HG02885 (cell line): ENCODE measurements around the gene INTS4.
"Not testable (repeated sequence)": the region's sequence is repeated elsewhere in the genome, so short reads cannot be mapped to it uniquely, and the experiment has no call there.

Experiments used
- ATAC-seq: cut with Tn5 transposase; IDR thresholded peaks from one replicate; pipeline ENCODE4 v1.9.1; 2021; ENCODE audit warnings: mild to moderate bottlenecking; ENCODE audit not compliant: unreplicated experiment, poor library complexity

INTS4 gene

GRCh38 chr11:77959434-77959833, 35.0 kb downstream of the INTS4 start:
- no peak for ATAC-seq

DNA sequence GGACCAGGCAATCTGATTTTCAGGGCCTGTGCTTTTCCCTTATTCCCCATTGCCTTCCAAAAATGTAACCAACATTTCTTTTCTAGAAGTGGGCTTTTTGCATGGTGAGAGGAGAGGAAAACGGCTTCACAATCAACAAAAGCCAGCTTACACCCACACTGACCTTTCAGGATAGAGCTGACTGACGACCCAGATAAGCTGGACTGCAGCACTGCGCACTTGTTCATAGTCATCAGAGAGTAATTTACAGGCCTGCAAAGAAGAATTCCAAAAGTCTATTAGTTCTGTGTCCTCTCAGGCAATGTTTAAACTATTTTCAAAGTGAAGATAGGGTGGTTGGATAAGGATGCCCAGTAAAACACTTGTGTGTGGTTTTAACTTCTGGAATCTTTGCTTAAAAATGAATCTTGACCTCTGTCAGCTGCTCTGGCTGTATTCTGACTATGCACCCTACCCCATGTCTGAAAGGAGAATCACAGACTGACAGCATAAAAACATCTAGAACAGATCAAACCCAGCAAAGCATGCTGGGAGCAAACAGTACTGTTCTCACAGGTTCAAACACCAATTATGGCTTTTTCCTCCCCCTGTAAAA, 35.8 kb downstream of the INTS4 start:
- not testable (repeated sequence) for ATAC-seq

- ATAC-seq: not testable (repeated sequence)
Observed at GRCh38 chr11:77943296-77943695, 51.2 kb downstream of the INTS4 start.

DNA sequence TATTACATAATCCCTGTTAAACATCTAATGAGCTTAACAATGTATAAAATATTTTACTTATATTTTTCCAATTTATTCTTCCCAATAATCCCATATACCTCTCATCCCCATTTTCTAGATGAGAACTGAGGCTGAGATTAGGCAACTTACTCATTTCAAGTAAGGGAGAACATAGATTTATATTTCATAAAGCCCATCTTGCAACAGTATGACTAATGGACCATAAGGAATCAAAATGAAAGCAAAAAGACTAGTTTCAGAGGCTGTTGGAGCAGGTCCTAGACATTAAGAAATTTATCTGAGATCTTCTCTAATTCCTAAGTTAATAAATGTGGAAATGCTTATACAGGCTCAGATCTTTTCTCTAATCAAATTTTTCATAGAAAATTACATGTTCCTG, 52.0 kb downstream of the INTS4 start:
- ATAC-seq: not testable (repeated sequence)

- not testable (repeated sequence) for ATAC-seq
Observed at GRCh38 chr11:77933596-77933995, 60.9 kb downstream of the INTS4 start.

DNA sequence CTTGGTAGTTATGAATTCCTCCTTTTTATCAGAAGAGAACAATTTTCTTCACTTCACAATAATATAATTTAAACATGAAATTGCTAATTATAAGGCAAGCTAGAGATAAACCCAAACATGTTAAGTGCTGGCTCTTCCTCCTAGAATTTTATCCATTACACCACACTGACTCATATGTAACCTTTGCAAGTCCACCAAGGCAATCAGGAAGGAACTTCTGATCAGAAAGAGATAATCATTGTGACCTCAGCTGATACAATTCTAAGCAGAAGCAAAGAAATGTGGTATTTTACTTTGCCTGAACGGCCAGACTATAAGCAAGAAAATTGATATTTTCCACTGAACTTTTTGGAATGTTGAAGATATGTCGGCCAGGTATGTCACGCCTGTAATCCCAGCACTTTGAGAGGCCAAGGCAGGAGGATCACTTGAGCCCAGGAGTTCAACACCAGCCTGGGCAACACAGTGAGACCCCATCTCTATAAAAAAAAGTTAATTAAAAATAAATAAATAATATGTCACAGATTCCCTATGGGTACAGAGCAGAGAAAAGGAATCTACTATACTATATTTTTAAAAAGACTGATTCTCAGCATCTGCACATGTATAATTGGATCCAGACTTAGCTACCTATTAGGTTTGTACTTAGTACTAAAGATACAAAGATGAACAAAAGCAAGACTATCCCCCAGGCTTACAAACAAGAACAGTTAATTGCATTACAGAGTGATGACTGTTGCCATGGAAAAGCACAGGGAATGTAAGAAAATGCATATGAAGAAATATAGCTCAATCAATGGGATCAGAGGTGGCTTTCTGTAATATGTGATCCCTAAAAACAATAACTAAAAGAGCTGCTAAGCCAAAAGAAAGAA, 63.9 kb downstream of the INTS4 start:
- ATAC-seq: not testable (repeated sequence)

- ATAC-seq: not testable (repeated sequence)
Observed at GRCh38 chr11:77917713-77918112, 76.8 kb downstream of the INTS4 start.

DNA sequence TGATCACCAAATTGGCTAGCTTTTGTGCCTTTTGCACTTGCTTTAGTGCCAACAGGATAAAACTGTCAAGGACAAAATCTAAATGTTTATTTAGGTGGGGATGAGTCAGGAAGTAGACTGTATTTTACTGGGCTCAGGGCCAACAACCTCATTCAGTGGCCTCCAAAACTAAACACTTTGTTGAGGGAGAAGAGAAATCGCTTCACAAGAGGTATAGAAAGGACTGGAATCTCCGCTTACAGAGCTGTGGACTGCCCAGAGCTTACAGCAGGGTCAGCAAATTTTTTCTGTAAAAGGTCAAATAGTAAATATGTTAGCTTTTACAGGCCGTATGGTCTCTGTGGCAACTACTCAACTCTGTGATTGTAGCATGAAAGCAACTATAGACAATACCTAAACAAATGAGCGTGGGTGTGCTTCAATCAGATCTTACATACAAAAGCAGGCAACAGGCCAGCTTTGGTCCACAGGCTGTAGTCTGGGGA, 80.1 kb downstream of the INTS4 start:
- not testable (repeated sequence) for ATAC-seq

DNA sequence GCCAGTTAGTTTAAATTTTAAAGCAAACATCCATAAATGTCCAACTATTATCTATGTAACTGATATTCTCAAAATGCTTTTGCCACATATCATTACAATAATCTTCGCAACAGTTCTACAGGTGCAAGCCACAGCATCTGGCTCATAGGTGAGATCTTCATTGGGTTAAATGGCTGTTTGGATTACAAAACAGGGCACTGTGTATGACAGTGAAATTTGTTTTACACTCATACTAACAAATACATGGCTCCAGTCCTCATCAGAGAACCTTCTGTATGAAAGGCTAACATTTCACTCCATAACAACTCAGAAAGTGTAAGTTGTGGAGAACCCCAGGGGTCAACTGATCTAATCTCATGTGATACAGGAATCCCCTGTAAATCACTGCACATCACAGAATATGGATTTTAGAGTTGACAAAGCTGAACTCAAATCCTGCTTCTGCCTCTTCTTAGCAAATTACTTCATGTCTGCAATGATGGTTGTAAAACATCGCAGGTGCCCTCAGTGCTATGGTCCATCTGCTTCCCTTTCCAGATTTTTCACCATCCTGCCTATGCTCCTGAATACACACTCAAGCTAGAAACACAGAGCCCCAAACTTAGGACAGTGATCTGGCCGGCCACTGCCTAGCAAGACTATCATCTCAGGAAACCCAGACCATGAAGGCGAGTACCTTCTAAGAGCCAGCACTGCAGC, 80.7 kb downstream of the INTS4 start:
- ATAC-seq: not testable (repeated sequence)

DNA sequence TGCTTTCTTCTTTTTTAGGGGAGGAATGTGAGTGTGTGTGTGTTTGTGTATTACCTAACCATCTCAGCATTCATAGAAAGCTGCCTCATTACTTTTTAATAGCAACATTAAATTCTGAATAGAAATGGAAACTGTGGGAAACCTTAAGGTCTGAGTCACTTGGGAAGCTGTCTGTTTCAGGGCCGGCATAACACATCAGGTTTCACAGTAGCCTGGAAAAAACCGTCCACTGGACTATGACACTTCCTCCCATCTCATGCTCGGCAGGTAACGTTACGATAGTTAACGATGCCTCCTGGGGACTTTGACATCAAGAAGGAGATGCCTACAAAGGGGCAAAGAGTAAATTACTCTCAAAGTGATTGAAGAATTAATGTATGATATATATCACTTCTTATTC, 83.6 kb downstream of the INTS4 start:
- not testable (repeated sequence) for ATAC-seq

DNA sequence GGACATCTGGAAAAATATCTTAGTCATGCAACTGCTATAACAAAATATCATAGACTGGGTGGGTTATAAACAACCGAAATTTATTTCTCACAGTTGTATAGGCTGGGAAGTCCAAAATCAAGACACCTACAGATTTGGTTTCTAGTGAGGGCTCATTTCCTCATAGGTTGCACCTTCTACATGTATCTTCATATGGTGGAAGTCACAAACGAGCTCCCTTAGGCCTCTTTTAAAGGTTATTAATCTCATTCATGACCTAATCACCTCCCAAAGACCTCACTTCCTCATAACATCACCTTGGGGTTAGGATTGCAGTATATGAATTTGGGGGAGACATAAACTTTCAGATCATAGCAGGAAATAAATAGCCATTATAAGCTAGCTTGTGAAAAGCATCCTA, 85.2 kb downstream of the INTS4 start:
- no peak for ATAC-seq

- no peak for ATAC-seq
Observed at GRCh38 chr11:77908835-77909234, 85.6 kb downstream of the INTS4 start.

- ATAC-seq: not testable (repeated sequence)
Observed at GRCh38 chr11:77894949-77895348, 99.5 kb downstream of the INTS4 start.

GRCh38 chr11:77891703-77892102, 102.8 kb downstream of the INTS4 start:
- ATAC-seq: not testable (repeated sequence)

DNA sequence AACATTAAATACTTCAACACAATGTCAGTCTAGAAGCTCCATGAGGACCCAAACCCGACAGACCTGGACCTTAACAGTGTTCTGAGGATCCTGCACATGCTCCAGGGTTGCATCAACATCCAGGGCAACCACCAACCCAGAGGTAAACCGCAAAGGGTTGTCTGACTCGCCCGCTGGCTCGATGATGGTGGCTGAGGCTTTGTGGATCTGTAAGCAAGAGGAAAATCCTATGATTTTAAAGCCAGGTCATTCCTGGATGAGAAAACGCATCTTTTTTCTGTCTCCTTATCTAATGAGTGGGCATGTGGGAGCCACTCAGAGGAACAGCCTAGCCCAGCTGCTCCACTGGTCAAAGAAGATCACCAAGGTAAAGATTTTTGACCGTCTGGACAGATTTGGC, 103.2 kb downstream of the INTS4 start:
- ATAC-seq: not testable (repeated sequence)

GRCh38 chr11:77890619-77891056, 103.8 kb downstream of the INTS4 start:
- ATAC-seq: not testable (repeated sequence)

DNA sequence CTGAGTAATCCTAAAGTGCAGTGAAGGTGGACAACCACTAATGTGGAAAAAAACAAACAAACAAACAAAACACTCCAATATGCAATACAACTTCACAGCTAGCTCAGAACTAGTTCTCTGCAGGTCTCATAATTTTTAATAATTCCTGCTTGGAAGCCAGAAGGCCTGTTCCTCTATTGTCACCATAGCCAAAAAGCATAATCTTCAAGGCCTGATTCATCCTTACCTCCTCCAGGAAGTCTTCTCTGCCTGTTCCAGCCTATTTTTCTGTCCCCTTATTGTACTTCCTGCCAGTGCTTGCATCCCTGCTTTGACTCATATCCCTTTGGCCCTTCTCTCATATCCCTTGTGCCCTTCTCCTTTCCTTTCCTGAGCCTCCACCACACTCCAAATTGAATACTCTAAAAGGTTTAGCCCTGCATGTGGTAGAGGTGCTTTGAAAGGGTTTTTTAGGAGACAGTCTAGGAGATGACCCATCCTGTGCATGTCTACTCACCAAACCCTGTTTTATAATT, 104.3 kb downstream of the INTS4 start:
- ATAC-seq: not testable (repeated sequence)

DNA sequence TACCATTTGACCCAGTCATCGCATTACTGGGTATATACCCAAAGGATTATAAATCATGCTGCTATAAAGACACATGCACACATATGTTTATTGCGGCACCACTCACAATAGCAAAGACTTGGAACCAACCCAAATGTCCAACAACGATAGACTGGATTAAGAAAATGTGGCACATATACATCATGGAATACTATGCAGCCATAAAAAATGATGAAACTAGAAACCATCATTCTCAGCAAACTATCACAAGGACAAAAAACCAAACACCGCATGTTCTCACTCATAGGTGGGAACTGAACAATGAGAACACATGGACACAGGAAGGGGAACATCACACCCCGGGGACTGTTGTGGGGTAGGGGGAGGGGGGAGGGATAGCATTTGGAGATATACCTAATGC, 105.4 kb downstream of the INTS4 start:
- ATAC-seq: not testable (repeated sequence)

DNA sequence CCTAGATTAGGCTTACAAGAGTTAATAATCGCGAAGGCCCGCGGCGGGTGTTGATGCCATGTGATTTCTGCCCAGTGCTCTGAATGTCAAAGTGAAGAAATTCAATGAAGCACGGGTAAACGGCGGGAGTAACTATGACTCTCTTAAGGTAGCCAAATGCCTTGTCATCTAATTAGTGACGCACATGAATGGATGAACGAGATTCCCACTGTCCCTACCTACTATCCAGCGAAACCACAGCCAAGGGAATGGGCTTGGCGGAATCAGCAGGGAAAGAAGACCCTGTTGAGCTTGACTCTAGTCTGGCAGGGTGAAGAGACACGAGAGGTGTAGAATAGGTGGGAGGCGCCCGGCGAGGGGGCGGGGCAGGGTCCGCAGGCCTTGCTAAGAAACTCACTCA, 108.1 kb downstream of the INTS4 start:
- no peak for ATAC-seq

DNA sequence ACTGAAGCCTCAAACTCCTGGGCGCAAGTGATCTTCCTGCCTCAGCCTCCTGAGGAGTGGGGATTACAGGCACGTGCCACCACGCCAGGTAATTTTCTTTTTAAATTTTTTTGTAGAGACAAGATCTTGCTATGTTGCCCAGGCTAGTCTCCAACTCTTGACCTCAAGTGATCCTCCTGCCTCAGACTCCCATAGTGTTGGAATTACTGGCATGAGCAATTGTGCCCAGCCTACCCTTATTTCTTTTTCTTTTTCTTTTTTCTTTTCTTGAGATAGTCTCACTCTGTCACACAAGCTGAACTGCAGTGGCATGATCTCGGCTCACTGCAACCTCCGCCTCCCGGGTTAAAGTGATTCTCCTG, 109.7 kb downstream of the INTS4 start:
- ATAC-seq: no peak
